Thoracic aorta endothelial cell (primary cell): ENCODE results near the gene RALA. TPM values are rescaled to one million over a fixed set of nuclear protein-coding genes. Genes with fewer than 3 reads are reported as not detected.

ENCODE experiments used
- total RNA-seq: library from RNA; depleted of rRNA; stranded (reverse); fragments of >200 nt; gene quantifications from 2 replicates; pipeline ENCODE4 v1.2.3, GENCODE V29; 2012

The RALA gene
- total RNA-seq = 133 and 154 TPM in 2 replicates

GRCh38 chr7:39623047-39623731, at the start of gene RALA:
TSS of gene RALA (plus strand) at chr7:39623572. CDS start at chr7:39686668, 63,096 bp downstream.

Other genes with a start within 250 kb of the RALA start
- 29.4 and 33.8 TPM in 2 replicates for gene YAE1, start 57.2 kb upstream of the RALA start, total RNA-seq